GM21367 (cell line): Measurements from ENCODE around the gene MYOC.
"Not testable (repeated sequence)": the region's sequence is repeated elsewhere in the genome, so short reads cannot be mapped to it uniquely, and the experiment has no call there.

Experiments
- ATAC-seq: cut with Tn5 transposase; IDR thresholded peaks from one replicate; pipeline ENCODE4 v1.9.1; 2021; ENCODE audit not compliant: unreplicated experiment

Gene MYOC

GRCh38 chr1:171611306-171611705, 41.2 kb downstream of the MYOC start:
- no peak for ATAC-seq

GRCh38 chr1:171610385-171610784, 42.1 kb downstream of the MYOC start:
- no peak for ATAC-seq

- ATAC-seq: no peak
Measured at GRCh38 chr1:171606402-171606941, 46.0 kb downstream of the MYOC start.

GRCh38 chr1:171603042-171603441, 49.4 kb downstream of the MYOC start:
- not testable (repeated sequence) for ATAC-seq

- no peak for ATAC-seq
Measured at GRCh38 chr1:171600862-171601261, 51.6 kb downstream of the MYOC start.

- not testable (repeated sequence) for ATAC-seq
Measured at GRCh38 chr1:171600310-171600709, 52.2 kb downstream of the MYOC start.

GRCh38 chr1:171597203-171597602, 55.3 kb downstream of the MYOC start:
- ATAC-seq: no peak

GRCh38 chr1:171596705-171597104, 55.8 kb downstream of the MYOC start:
- ATAC-seq: no peak

- ATAC-seq: no peak
Measured at GRCh38 chr1:171596119-171596518, 56.4 kb downstream of the MYOC start.

- ATAC-seq: no peak
Measured at GRCh38 chr1:171595324-171595723, 57.2 kb downstream of the MYOC start.

- no peak for ATAC-seq
Measured at GRCh38 chr1:171590022-171590421, 62.5 kb downstream of the MYOC start.

- ATAC-seq: no peak
Measured at GRCh38 chr1:171588230-171588629, 64.3 kb downstream of the MYOC start.

GRCh38 chr1:171585715-171586114, 66.8 kb downstream of the MYOC start:
- ATAC-seq: no peak
